WERI-Rb-1 (cell line): ENCODE measurements around the gene RABGGTA.

Source experiments
- DNase-seq: peaks from one replicate; pipeline ENCODE4 v3.0.0-alpha.2; 2020
- H3K27ac ChIP-seq: fragments of 250-450 bp; sonication (Bioruptor Pico); 2 replicates; pipeline ENCODE4 v1.5.1; 2020; ENCODE audit warnings: mild to moderate bottlenecking, moderate library complexity
- H3K27me3 ChIP-seq: fragments of 250-450 bp; sonication (Bioruptor Pico); 2 replicates; pipeline ENCODE4 v1.5.1; 2021; ENCODE audit warnings: mild to moderate bottlenecking, low read depth, moderate library complexity; ENCODE audit not compliant: insufficient read depth, severe bottlenecking
- H3K36me3 ChIP-seq: fragments of 250-450 bp; sonication (Bioruptor Pico); 2 replicates; pipeline ENCODE4 v1.5.1; 2020; ENCODE audit warnings: mild to moderate bottlenecking, moderate library complexity
- H3K4me3 ChIP-seq: 2 replicates; pipeline ENCODE4 v1.5.1; 2011; ENCODE audit warnings: low read depth, mild to moderate bottlenecking, control low read depth, low read length
- H3K9me3 ChIP-seq: fragments of 250-450 bp; sonication (Bioruptor Pico); 2 replicates; pipeline ENCODE4 v1.5.1; 2021; ENCODE audit warnings: mild to moderate bottlenecking, moderate library complexity; ENCODE audit not compliant: severe bottlenecking
- CTCF ChIP-seq: IDR thresholded peaks from 2 replicates; pipeline ENCODE4 v1.5.1; 2011; ENCODE audit warnings: low read depth, mild to moderate bottlenecking, control low read depth, inconsistent platforms, low read length

Gene RABGGTA

GRCh38 chr14:24310265-24310645, 38.9 kb upstream of the RABGGTA start:
- Histone ChIP-seq H3K4me3 (no peak overlapping the region), H3K9me3 (no peaks in the 10 kb centered on the region), H3K36me3 (peaks cover 21% of the 10 kb centered on the region), H3K27ac (no peak overlapping the region), H3K27me3 (no peaks in the 10 kb centered on the region)
- DNase-seq, result no peak
- TF ChIP-seq CTCF, result no peak

GRCh38 chr14:24309538-24310264, 38.3 kb upstream of the RABGGTA start, which contains the start of gene LTB4R2:
Gene LTB4R2, plus strand, starts transcription at chr14:24310140. Its CDS starts 525 bp downstream, at chr14:24310665.
- H3K36me3 ChIP-seq, result peaks cover 27% of the 10 kb centered on the region
- H3K27me3 ChIP-seq, result no peaks in the 10 kb centered on the region
- no peak for DNase-seq
- no peaks in the 10 kb centered on the region for H3K9me3 ChIP-seq
- H3K27ac ChIP-seq, result no peak within 1 kb of the TSS
- H3K4me3 ChIP-seq, result no peak within 1 kb of the TSS
- no peak for TF ChIP-seq CTCF

- no peak for DNase-seq
- Histone ChIP-seq H3K9me3 (no peaks in the 10 kb centered on the region), H3K4me3 (no peak overlapping the region), H3K36me3 (peaks cover 38% of the 10 kb centered on the region), H3K27ac (no peak overlapping the region), H3K27me3 (no peaks in the 10 kb centered on the region)
- no peak for TF ChIP-seq CTCF
Observed at GRCh38 chr14:24308342-24309124, 37.1 kb upstream of the RABGGTA start.

GRCh38 chr14:24307575-24308341, 36.4 kb upstream of the RABGGTA start, which contains the start of gene CIDEB:
Gene CIDEB, minus strand, starts transcription at chr14:24307977. Its CDS starts 119 bp downstream, at chr14:24307858.
- Histone ChIP-seq H3K9me3 (no peaks in the 10 kb centered on the region), H3K36me3 (peaks cover 46% of the 10 kb centered on the region), H3K27me3 (no peaks in the 10 kb centered on the region), H3K4me3 (no peak within 1 kb of the TSS), H3K27ac (no peak within 1 kb of the TSS)
- peak; percentile 80 for TF ChIP-seq CTCF
- peak; percentile 59 for DNase-seq

- H3K27me3 ChIP-seq, result no peaks in the 10 kb centered on the region
- no peak overlapping the region for H3K27ac ChIP-seq
- no peak for DNase-seq
- H3K36me3 ChIP-seq, result peaks cover 52% of the 10 kb centered on the region
- no peak overlapping the region for H3K4me3 ChIP-seq
- H3K9me3 ChIP-seq, result no peaks in the 10 kb centered on the region
- TF ChIP-seq CTCF, result no peak
Observed at GRCh38 chr14:24307156-24307574, 35.8 kb upstream of the RABGGTA start.
